ENCODE measurements around the gene PCNX2.

GRCh38 chr1:232999956-233000625 is 295.4 kb downstream of the PCNX2 start:
- TF ChIP-seq CTCF (IDR thresholded peaks at IDR 0.05; ENCODE audit: insufficient read depth, low read depth, low read length), result no peak
- TF ChIP-seq EZH2 (IDR thresholded peaks at IDR 0.05; ENCODE audit: insufficient read depth, low read length), result no peak

Data from astrocyte (in vitro differentiated cells and primary cell).